Measurements from ENCODE around the gene FAM169A.

GRCh38 chr5:74853256-74853655, 12.9 kb downstream of the FAM169A start:
- TF ChIP-seq CTCF (IDR thresholded peaks at IDR 0.05 in 4 of 5, conservative IDR thresholded peaks at IDR 0.05 in 1 of 5) = no peak
- TF ChIP-seq POLR2A (IDR thresholded peaks at IDR 0.05) = no peak

Measured in gastrocnemius medialis (tissue), 4 donors.